ENCODE results near the gene PPP6R2.
"Not testable (repeated sequence)": the region's sequence is repeated elsewhere in the genome, so short reads cannot be mapped to it uniquely, and the experiment has no call there.

Gene PPP6R2

GRCh38 chr22:50403701-50404101 lies 60.6 kb downstream of the PPP6R2 start:
- no peak for DNase-seq

DNA sequence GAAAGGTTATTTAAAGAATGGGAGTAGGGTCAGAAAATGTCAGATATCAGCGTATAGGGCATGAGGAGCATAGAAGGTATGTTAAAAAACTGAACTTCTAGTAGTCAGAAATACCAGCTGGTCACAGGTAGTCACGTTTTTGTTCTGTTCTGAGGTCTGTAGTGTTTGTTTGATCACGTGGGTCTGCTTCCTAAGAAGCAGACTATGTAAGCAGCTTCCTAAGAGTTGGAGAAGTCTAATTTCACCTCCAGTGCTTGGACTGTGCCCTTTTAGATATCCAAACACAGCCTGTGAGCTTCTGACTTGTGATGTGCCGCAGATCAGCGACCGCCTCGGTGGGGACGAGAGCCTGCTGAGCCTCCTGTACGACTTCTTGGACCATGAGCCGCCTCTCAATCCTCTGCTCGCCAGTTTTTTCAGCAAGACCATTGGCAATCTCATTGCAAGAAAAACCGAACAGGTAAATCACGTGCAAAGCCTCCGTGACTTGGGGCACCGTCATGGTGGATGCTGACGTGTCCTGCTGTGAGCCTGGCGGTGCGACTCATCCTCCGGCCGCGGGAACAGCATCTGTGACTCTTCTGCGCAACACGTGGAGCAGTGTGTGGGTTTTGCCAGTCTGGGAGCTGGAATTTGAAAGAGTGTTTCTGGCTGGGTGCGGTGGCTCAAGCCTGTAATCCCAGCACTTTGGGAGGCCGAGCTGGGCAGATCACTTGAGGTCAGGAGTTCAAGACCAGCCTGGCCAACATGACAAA lies 63.5 kb downstream of the PPP6R2 start:
- DNase-seq, result no peak

GRCh38 chr22:50408311-50408710 lies 65.2 kb downstream of the PPP6R2 start:
- no peak for DNase-seq

DNA sequence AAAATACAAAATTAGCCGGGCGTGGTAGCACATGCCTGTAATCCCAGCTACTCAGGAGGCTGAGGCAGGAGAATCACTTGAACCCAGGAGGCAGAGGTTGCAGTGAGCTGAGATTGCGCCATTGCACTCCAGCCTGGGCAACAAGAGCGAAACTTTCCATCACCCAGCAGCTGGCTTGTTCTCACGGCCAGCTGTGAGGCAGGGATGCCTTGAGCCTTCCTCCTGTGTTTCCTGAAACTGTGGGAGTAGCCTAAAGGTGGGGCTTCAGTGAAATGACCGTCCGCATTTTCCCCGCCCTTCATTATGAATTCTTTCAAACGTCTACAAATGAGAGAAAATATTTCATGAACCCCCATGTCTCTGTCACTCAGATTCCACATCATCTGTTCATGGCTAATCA lies 65.8 kb downstream of the PPP6R2 start:
- not testable (repeated sequence) for DNase-seq

GRCh38 chr22:50414476-50415248 lies 71.5 kb downstream of the PPP6R2 start:
- no peak for DNase-seq

DNA sequence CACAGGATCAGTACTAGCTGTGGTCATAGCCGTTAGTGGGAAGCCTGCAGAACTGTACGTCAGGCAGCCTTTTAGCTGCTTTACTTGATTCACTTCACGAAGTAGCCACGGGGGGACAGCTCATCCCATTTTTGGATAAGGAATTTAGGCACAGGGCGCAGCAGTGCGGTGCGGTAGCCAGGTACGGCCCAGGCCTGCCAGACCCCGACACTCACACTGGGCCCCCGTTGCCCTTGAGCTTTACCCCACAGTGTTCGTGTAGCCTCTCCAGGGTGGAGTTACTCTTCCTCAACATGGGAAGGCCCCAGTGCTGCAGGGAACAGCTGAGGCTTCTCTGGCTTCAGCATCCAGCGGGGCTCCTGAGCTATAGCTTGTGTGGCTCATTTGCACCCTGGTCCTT lies 72.3 kb downstream of the PPP6R2 start:
- DNase-seq, result no peak

- no peak for DNase-seq
Observed at GRCh38 chr22:50416996-50417395, 73.9 kb downstream of the PPP6R2 start.

- DNase-seq, result no peak
Observed at GRCh38 chr22:50417411-50418210, 74.5 kb downstream of the PPP6R2 start.

DNA sequence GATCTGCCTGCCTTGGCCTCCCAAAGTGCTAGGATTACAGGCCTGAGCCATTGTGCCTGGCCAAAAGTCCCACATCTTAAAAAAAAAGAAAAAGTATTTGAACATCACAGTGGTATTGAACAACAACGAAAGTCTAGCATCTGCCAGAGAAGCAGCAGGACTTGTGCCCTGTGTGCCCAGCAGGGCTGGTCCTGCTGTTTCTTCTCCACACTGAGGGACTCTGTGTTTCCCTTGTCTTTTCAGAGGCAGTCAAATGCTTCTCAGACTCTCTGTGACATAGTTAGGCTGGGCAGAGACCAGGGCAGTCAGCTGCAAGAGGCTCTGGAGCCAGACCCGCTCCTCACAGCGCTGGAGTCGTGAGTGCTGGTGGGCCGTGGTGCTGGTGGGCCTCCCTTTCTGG lies 75.5 kb downstream of the PPP6R2 start:
- DNase-seq, result no peak

DNA sequence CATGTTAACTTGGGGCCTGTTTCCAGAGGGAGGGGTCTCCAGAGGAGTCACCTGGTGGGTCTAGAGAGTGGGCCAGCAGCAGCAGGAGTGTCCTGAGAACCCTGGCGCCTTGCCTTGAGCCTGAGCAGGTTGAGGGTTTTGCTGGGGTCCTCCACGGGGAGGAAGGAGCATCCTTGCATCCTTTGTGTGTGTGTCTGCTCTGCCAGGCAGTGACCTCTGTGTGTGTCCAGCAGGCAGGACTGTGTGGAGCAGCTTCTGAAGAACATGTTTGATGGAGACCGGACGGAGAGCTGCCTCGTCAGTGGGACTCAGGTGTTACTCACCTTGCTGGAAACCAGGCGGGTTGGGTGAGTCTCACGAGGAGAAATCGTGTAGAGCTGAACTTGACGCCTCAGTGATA lies 76.0 kb downstream of the PPP6R2 start:
- no peak for DNase-seq

- no peak for DNase-seq
Observed at GRCh38 chr22:50420015-50420414, 76.9 kb downstream of the PPP6R2 start.

DNA sequence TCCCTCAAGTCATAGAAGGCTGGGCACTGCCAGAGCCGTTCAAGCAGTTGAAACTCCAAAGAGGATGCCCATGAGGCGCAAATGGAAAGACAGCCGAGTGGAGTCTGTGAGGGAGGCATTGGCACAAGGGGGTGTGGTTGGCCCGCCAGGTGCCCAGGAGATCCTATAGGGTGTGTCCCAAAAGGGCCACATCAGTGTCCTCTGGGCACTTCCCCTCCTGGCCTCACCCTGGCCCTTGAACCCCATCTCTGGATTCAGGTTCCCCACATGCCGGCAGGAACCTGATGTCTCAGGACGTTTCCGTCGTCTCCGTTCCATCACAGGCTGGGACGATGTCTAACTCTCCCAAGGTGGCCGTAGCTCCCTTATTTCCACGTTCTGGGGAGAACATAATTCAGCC lies 77.5 kb downstream of the PPP6R2 start:
- no peak for DNase-seq

DNA sequence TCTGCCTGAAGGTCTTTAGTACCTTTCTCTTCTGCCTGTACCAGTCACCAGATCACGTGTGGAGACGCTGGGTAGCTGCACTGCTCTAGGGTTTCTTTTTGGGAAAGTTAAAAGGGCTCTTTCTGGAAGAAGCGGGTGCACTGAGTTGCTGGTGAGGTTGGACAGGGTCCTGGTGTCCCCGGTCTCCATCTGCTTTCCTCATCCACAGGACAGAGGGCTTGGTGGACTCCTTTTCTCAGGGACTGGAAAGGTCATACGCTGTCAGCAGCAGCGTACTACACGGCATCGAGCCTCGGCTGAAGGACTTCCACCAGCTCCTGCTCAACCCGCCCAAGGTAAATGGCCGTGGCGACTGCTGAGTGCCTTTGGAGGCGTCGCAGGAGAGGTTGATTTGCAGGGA lies 78.9 kb downstream of the PPP6R2 start:
- DNase-seq, result no peak

GRCh38 chr22:50422961-50423815 lies 80.1 kb downstream of the PPP6R2 start:
- DNase-seq, result no peak

- DNase-seq, result no peak
Observed at GRCh38 chr22:50423956-50424355, 80.8 kb downstream of the PPP6R2 start.

- no peak for DNase-seq
Observed at GRCh38 chr22:50425179-50425916, 82.2 kb downstream of the PPP6R2 start.

DNA sequence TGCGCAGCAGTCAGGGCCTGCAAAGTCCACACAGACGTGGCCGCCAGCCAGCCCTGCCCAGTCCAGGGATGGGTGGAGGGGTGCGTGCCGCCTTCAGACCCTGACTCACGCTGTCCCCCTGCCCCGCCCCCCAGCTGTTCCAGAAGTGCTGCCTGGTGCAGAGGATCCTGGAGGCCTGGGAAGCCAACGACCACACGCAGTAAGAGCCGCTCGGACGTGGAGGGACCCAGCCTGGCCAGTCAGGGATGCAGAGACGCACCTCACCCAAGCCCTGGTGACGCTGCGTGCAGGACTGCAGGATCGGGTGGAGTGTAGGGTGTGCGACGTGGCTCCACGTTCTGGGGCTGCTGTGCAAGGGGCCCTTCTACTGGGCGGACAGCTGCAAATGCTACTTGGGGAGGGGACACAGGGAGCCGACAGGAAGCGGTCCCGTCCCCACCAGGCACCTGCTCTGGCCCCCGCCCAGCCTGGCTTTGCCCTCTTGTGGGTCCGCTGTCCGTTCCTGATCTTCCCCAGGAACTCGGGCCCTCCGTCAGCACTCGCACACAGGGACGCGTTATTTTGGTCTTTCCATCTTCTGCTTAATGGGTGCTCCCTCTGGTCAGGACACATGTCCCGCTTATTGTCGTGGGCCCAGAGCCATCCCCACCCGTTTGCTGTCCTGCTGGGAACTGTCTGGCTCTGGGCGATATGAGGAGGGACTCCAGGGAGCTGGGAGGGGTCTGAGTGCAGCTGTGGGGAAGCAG lies 89.2 kb downstream of the PPP6R2 start:
- DNase-seq, result no peak

DNA sequence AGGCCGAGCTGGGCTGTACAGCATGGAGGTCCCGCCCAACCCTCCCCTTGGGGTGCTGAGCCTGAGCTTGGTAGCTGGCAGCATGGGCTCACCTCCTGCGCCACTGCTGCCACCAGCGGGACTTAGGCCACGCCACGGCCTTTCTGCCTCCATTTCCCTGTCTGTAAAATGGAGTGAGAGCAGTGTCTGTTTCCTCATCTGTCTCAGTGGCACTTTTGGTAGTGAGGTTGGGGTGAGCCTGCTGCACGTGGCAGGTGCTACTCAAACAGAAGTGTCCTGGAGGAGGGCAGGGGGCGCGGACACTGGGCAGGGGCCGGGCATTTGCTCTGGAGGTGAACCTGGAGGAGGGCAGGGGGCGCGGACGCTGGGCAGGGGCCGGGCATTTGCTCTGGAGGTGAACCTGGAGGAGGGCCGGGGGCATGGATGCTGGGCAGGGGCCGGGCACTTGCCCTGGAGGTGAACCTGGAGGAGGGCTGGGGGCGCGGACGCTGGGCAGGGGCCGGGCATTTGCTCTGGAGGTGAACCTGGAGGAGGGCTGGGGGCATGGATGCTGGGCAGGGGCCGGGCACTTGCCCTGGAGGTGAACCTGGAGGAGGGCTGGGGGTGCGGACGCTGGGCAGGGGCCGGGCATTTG lies 89.9 kb downstream of the PPP6R2 start:
- DNase-seq, result not testable (repeated sequence)

DNA sequence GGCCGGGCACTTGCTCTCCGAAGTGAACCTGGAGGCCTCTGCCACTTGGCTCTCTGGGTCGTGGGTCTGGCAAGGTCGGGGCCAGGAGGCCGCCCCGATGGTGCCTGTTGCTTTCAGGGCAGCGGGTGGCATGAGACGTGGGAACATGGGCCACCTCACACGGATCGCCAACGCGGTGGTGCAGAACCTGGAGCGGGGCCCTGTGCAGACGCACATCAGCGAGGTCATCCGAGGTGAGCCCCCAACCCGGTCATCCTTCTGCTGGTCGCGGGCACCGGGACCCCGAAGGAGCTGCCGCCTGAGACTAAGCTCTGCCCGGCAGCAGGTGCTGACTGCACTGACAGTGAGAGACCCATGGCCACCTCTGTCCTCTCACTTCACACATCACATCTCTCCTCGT lies 91.7 kb downstream of the PPP6R2 start:
- no peak for DNase-seq

GRCh38 chr22:50435291-50436014 lies 92.3 kb downstream of the PPP6R2 start:
- no peak for DNase-seq

All from DMS 273 treated with DMSO at 0.1 percent for 48 hours (cell line).